CD14-positive monocyte (primary cell): Measurements from ENCODE around the gene RASGRP3. TPM values are rescaled to one million over a fixed set of nuclear protein-coding genes. Genes with fewer than 3 reads are reported as not detected.

Experiments used
- DNase-seq, 3 donors: peaks; one replicate each; pipeline ENCODE4 v3.0.0-alpha.2; 2011 to 2022
- H2AFZ ChIP-seq: 2 replicates; pipeline ENCODE4 v1.6.0; 2012; ENCODE audit warnings: mild to moderate bottlenecking, low read depth, low read length, inconsistent platforms; ENCODE audit not compliant: insufficient read depth, poor library complexity, severe bottlenecking
- H3K27ac ChIP-seq, 2 donors: 1 replicate in 1 of 2; 2 replicates in 1 of 2; pipeline ENCODE4 v1.5.1; 2012 to 2013; ENCODE audit warnings: low read length in 2 of 2, control low read depth in 1 of 2, inconsistent platforms in 1 of 2, low read depth in 1 of 2, mild to moderate bottlenecking in 1 of 2
- H3K27me3 ChIP-seq, 2 donors: one replicate each; pipeline versions ENCODE4 v1.6.0 to v1.6.1; 2011 to 2013; ENCODE audit warnings: low read length in 2 of 2; ENCODE audit not compliant: control insufficient read depth in 2 of 2, insufficient read depth in 2 of 2
- H3K36me3 ChIP-seq, 2 donors: replicated peaks in 1 of 2; 1 replicate in 1 of 2; 2 replicates in 1 of 2; pipeline versions ENCODE4 v1.5.1 to v1.6.1; 2012 to 2013; ENCODE audit warnings: low read length in 2 of 2, control low read depth in 1 of 2, inconsistent platforms in 1 of 2, mild to moderate bottlenecking in 1 of 2; ENCODE audit not compliant: insufficient read depth in 2 of 2, control insufficient read depth in 1 of 2
- H3K4me1 ChIP-seq, 2 donors: 1 replicate in 1 of 2; 2 replicates in 1 of 2; pipeline versions ENCODE4 v1.5.1 to v1.6.1; 2012 to 2013; ENCODE audit warnings: low read length in 2 of 2, control low read depth in 1 of 2, inconsistent platforms in 1 of 2, mild to moderate bottlenecking in 1 of 2, moderate library complexity in 1 of 2; ENCODE audit not compliant: insufficient read depth in 2 of 2, control insufficient read depth in 1 of 2
- H3K4me2 ChIP-seq: replicated peaks from 2 replicates; pipeline ENCODE3; 2012; ENCODE audit warnings: low read length, moderate library complexity, mild to moderate bottlenecking; ENCODE audit not compliant: poor library complexity, severe bottlenecking; ENCODE audit errors: extremely low read depth
- H3K4me3 ChIP-seq, 3 experiments: fragments of 200-600 bp in 1 of 3; sonication (generic) in 1 of 3; replicated peaks in 1 of 3; 1 replicate in 2 of 3; 2 replicates in 1 of 3; pipeline ENCODE4 v1.5.1; 2011 to 2013; ENCODE audit warnings: low read length in 3 of 3, mild to moderate bottlenecking in 3 of 3, control low read depth in 2 of 3, low read depth in 2 of 3, inconsistent platforms in 1 of 3, moderate library complexity in 1 of 3
- H3K79me2 ChIP-seq: 2 replicates; pipeline ENCODE4 v1.6.0; 2012; ENCODE audit warnings: mild to moderate bottlenecking, control low read depth, inconsistent platforms, low read length, moderate library complexity; ENCODE audit not compliant: insufficient read depth
- H3K9ac ChIP-seq: 2 replicates; pipeline ENCODE4 v1.6.0; 2017; ENCODE audit warnings: low read length, mild to moderate bottlenecking; ENCODE audit not compliant: insufficient read depth, poor library complexity, severe bottlenecking
- H3K9me3 ChIP-seq, 2 donors: replicated peaks in 1 of 2; 1 replicate in 1 of 2; 2 replicates in 1 of 2; pipeline versions ENCODE4 v1.5.1 to v1.6.1; 2012 to 2013; ENCODE audit warnings: low read length in 2 of 2, control low read depth in 1 of 2; ENCODE audit not compliant: control insufficient read depth in 1 of 2, insufficient read depth in 1 of 2
- H4K20me1 ChIP-seq: 2 replicates; pipeline ENCODE4 v1.6.0; 2012; ENCODE audit warnings: mild to moderate bottlenecking, low read length, control low read depth, moderate library complexity; ENCODE audit not compliant: insufficient read depth
- H3K27ac Mint-ChIP-seq, 7 donors: one replicate each; pipeline ENCODE4 v1.8.0; 2020; ENCODE audit warnings: mild to moderate bottlenecking in 7 of 7, mixed read lengths in 7 of 7, moderate library complexity in 6 of 7, inconsistent platforms in 2 of 7
- H3K27me3 Mint-ChIP-seq, 3 donors: one replicate each; pipeline ENCODE4 v1.8.0; 2021 to 2022; ENCODE audit warnings: low read depth in 3 of 3, mild to moderate bottlenecking in 3 of 3, mixed read lengths in 3 of 3, moderate library complexity in 3 of 3, inconsistent platforms in 1 of 3
- H3K36me3 Mint-ChIP-seq, 2 donors: one replicate each; pipeline ENCODE4 v1.8.0; 2020; ENCODE audit warnings: mixed read lengths in 2 of 2, inconsistent platforms in 1 of 2, mild to moderate bottlenecking in 1 of 2
- H3K4me1 Mint-ChIP-seq: one replicate; pipeline ENCODE4 v1.8.0; 2020; ENCODE audit warnings: mild to moderate bottlenecking, mixed read lengths
- H3K4me3 Mint-ChIP-seq, 2 donors: one replicate each; pipeline ENCODE4 v1.8.0; 2020; ENCODE audit warnings: mild to moderate bottlenecking in 2 of 2, mixed read lengths in 2 of 2, moderate library complexity in 1 of 2
- H3K9me3 Mint-ChIP-seq, 7 donors: one replicate each; pipeline ENCODE4 v1.8.0; 2020 to 2022; ENCODE audit warnings: mixed read lengths in 7 of 7, mild to moderate bottlenecking in 6 of 7, moderate library complexity in 6 of 7, inconsistent platforms in 2 of 7
- CTCF ChIP-seq: fragments of 200-600 bp; IDR thresholded peaks from one replicate; pipeline ENCODE4 v1.8.0; 2022; ENCODE audit warnings: antibody characterized with exemption, mild to moderate bottlenecking
- WGBS: methylation state at CpG from one replicate; pipeline ENCODE4 v1.1.5; 2013; ENCODE audit warnings: missing lambda C conversion rate; ENCODE audit not compliant: insufficient coverage; 5-methylcytosine and 5-hydroxymethylcytosine counted together
- intact Hi-C, 2 donors: fragments of 100-400 bp; cut with micrococcal nuclease; formaldehyde crosslinking; loops; one replicate each; pipeline versions ENCODE4 v1.15.0 to v1.15.1; 2023
- polyA plus RNA-seq, 3 donors: library from polyadenylated mRNA; depleted of rRNA in 1 of 3; unstranded in 2 of 3; stranded (reverse) in 1 of 3; fragments of 300-500 nt in 2 of 3; fragments of >200 nt in 1 of 3; fragmentation: Illumina TruSeq in 2 of 3; gene quantifications; 1 replicate in 2 of 3; 2 replicates in 1 of 3; pipeline ENCODE4 v1.2.3, GENCODE V29; 2012 to 2021
- small RNA-seq: library from RNA; depleted of rRNA; stranded (forward); fragments of <200 nt; gene quantifications from one replicate; pipeline ENCODE3, GENCODE V24; 2012; ENCODE audit warnings: low read depth; ENCODE audit not compliant: insufficient read length

The RASGRP3 gene
- polyA plus RNA-seq, 3 donors = 0.62 to 0.89 (median 0.84) TPM

- no peaks in the 10 kb centered on the region for H3K36me3 Mint-ChIP-seq
- H3K27ac Mint-ChIP-seq = no peak overlapping the region
- Histone ChIP-seq H3K27me3 (no peaks in the 10 kb centered on the region), H3K9me3 (peaks cover 0 to 15% of the 10 kb centered on the region in 2 donors), H3K9ac (no peak overlapping the region), H3K79me2 (no peaks in the 10 kb centered on the region), H4K20me1 (no peaks in the 10 kb centered on the region), H3K27ac (no peak overlapping the region), H3K4me3 (no peak overlapping the region), H3K4me1 (no peaks in the 10 kb centered on the region), H2AFZ (no peak overlapping the region), H3K36me3 (no peaks in the 10 kb centered on the region), H3K4me2 (no peak overlapping the region)
- no peak for TF ChIP-seq CTCF
- H3K27me3 Mint-ChIP-seq = peaks cover 0 to 4% (median 0%) of the 10 kb centered on the region in 3 donors
- peaks cover 7 to 18% (median 13%) of the 10 kb centered on the region in 7 donors for H3K9me3 Mint-ChIP-seq
- intact Hi-C loops = no loop called here
- H3K4me1 Mint-ChIP-seq = no peaks in the 10 kb centered on the region
- H3K4me3 Mint-ChIP-seq = no peak overlapping the region
- DNase-seq = no peak
- WGBS = no CpG with 5 or more reads among the region's 2 CpGs
Observed at GRCh38 chr2:33607905-33608304, 131.5 kb downstream of the RASGRP3 start.

GRCh38 chr2:33614190-33614589 lies 137.7 kb downstream of the RASGRP3 start:
- Histone ChIP-seq H2AFZ (no peak overlapping the region), H3K4me2 (no peak overlapping the region), H3K4me3 (no peak overlapping the region), H3K9ac (no peak overlapping the region), H3K4me1 (no peaks in the 10 kb centered on the region), H3K79me2 (no peaks in the 10 kb centered on the region), H3K9me3 (peaks cover 12 to 20% of the 10 kb centered on the region in 2 donors), H4K20me1 (no peaks in the 10 kb centered on the region), H3K36me3 (no peaks in the 10 kb centered on the region), H3K27me3 (no peaks in the 10 kb centered on the region), H3K27ac (no peak overlapping the region)
- Mint-ChIP-seq H3K27ac (no peak overlapping the region), H3K36me3 (no peaks in the 10 kb centered on the region), H3K27me3 (no peaks in the 10 kb centered on the region), H3K4me3 (no peak overlapping the region), H3K9me3 (peaks cover 13 to 42% (median 32%) of the 10 kb centered on the region in 7 donors), H3K4me1 (no peaks in the 10 kb centered on the region)
- DNase-seq = no peak
- intact Hi-C loops = no loop called here
- TF ChIP-seq CTCF = no peak

Small RNA genes lying within 50 kb of the gene (small RNA-seq; reads per million reads assigned to genes)
- gene ATP6V0E1P3 = not detected

Other genes with a start within 250 kb of the RASGRP3 start
- gene FAM98A, start 122.7 kb downstream of the RASGRP3 start, polyA plus RNA-seq = 1 to 10 TPM; 1.9 to 9.6 (median 7.1) TPM